ENCODE data around the gene SMKR1.
"Not testable (repeated sequence)": the region's sequence is repeated elsewhere in the genome, so short reads cannot be mapped to it uniquely, and the experiment has no call there.

Gene SMKR1

GRCh38 chr7:129480674-129481363, 21.5 kb upstream of the SMKR1 start:
- TF ChIP-seq EZH2phosphoT487 (IDR thresholded peaks at IDR 0.05; ENCODE audit: low read depth), result no peak
- TF ChIP-seq CTCF (IDR thresholded peaks at IDR 0.05; ENCODE audit: low read depth, low read length), result no peak
- Histone ChIP-seq H3K4me3 (ENCODE audit: low read length) (no peak overlapping the region), H3K79me2 (ENCODE audit: low read length) (no peaks in the 10 kb centered on the region), H2AFZ (ENCODE audit: low read depth, low read length) (no peak overlapping the region), H4K20me1 (ENCODE audit: insufficient read depth, low read length) (no peaks in the 10 kb centered on the region), H3K36me3 (replicated peaks; ENCODE audit: low read depth, low read length) (no peaks in the 10 kb centered on the region), H3K9me3 (ENCODE audit: insufficient read depth, low read length) (no peaks in the 10 kb centered on the region), H3K4me2 (ENCODE audit: low read length) (no peak overlapping the region), H3K27me3 (ENCODE audit: low read depth, low read length) (no peaks in the 10 kb centered on the region), H3K27ac (ENCODE audit: low read length) (no peak overlapping the region), H3K4me1 (ENCODE audit: low read length) (no peaks in the 10 kb centered on the region), H3K9ac (ENCODE audit: low read length) (no peak overlapping the region)

GRCh38 chr7:129481376-129481775, 21.0 kb upstream of the SMKR1 start:
- not testable (repeated sequence) for H3K27me3 ChIP-seq (ENCODE audit: low read depth, low read length); H3K36me3 ChIP-seq (replicated peaks; ENCODE audit: low read depth, low read length); H2AFZ ChIP-seq (ENCODE audit: low read depth, low read length); H4K20me1 ChIP-seq (ENCODE audit: insufficient read depth, low read length); H3K4me1 ChIP-seq (ENCODE audit: low read length); H3K27ac ChIP-seq (ENCODE audit: low read length); H3K4me2 ChIP-seq (ENCODE audit: low read length); H3K9me3 ChIP-seq (ENCODE audit: insufficient read depth, low read length); H3K4me3 ChIP-seq (ENCODE audit: low read length); H3K79me2 ChIP-seq (ENCODE audit: low read length); H3K9ac ChIP-seq (ENCODE audit: low read length)

- no peaks in the 10 kb centered on the region for H3K27me3 ChIP-seq (ENCODE audit: low read depth, low read length)
- no peak overlapping the region for H3K4me2 ChIP-seq (ENCODE audit: low read length)
- H3K9me3 ChIP-seq (ENCODE audit: insufficient read depth, low read length), result no peaks in the 10 kb centered on the region
- H2AFZ ChIP-seq (ENCODE audit: low read depth, low read length), result no peak overlapping the region
- H3K9ac ChIP-seq (ENCODE audit: low read length), result no peak overlapping the region
- H3K79me2 ChIP-seq (ENCODE audit: low read length), result no peaks in the 10 kb centered on the region
- no peaks in the 10 kb centered on the region for H3K36me3 ChIP-seq (replicated peaks; ENCODE audit: low read depth, low read length)
- TF ChIP-seq EZH2phosphoT487 (IDR thresholded peaks at IDR 0.05; ENCODE audit: low read depth) (no peak), CTCF (IDR thresholded peaks at IDR 0.05; ENCODE audit: low read depth, low read length) (no peak)
- no peaks in the 10 kb centered on the region for H3K4me1 ChIP-seq (ENCODE audit: low read length)
- no peak overlapping the region for H3K27ac ChIP-seq (ENCODE audit: low read length)
- H3K4me3 ChIP-seq (ENCODE audit: low read length), result no peak overlapping the region
- H4K20me1 ChIP-seq (ENCODE audit: insufficient read depth, low read length), result no peaks in the 10 kb centered on the region
Observed at GRCh38 chr7:129482781-129483180, 19.6 kb upstream of the SMKR1 start.

- Histone ChIP-seq H3K27ac (ENCODE audit: low read length) (no peak overlapping the region), H3K27me3 (ENCODE audit: low read depth, low read length) (no peaks in the 10 kb centered on the region), H4K20me1 (ENCODE audit: insufficient read depth, low read length) (no peaks in the 10 kb centered on the region), H3K4me1 (ENCODE audit: low read length) (peaks cover 11% of the 10 kb centered on the region), H3K4me2 (ENCODE audit: low read length) (no peak overlapping the region), H3K79me2 (ENCODE audit: low read length) (no peaks in the 10 kb centered on the region), H3K9me3 (ENCODE audit: insufficient read depth, low read length) (no peaks in the 10 kb centered on the region), H3K36me3 (replicated peaks; ENCODE audit: low read depth, low read length) (no peaks in the 10 kb centered on the region), H3K9ac (ENCODE audit: low read length) (no peak overlapping the region), H2AFZ (ENCODE audit: low read depth, low read length) (no peak overlapping the region), H3K4me3 (ENCODE audit: low read length) (no peak overlapping the region)
- no peak for TF ChIP-seq CTCF (IDR thresholded peaks at IDR 0.05; ENCODE audit: low read depth, low read length)
- TF ChIP-seq EZH2phosphoT487 (IDR thresholded peaks at IDR 0.05; ENCODE audit: low read depth), result no peak
Observed at GRCh38 chr7:129489491-129489890, 12.8 kb upstream of the SMKR1 start.

Data from OCI-LY3 (cell line).